IPS-11a (cell line): ENCODE measurements around the gene XPO4.
"Not testable (repeated sequence)": the region's sequence is repeated elsewhere in the genome, so short reads cannot be mapped to it uniquely, and the experiment has no call there.

Experiments
- H3K4me3 ChIP-seq: one replicate; pipeline ENCODE4 v1.5.1; 2013; ENCODE audit warnings: low read depth, low read length, control low read depth

XPO4 gene

GRCh38 chr13:20902438-20903163 is at the start of gene XPO4:
Gene XPO4, minus strand, starts transcription at chr13:20902746. Its CDS starts 8 bp downstream, at chr13:20902738.
- H3K4me3 ChIP-seq = peak within 1 kb of the TSS; percentile 94

GRCh38 chr13:20948001-20948400 is 45.5 kb upstream of the XPO4 start:
- not testable (repeated sequence) for H3K4me3 ChIP-seq

- no peak overlapping the region for H3K4me3 ChIP-seq
Measured at GRCh38 chr13:20945952-20946383, 43.4 kb upstream of the XPO4 start.

GRCh38 chr13:20942938-20943559 is 40.5 kb upstream of the XPO4 start:
- H3K4me3 ChIP-seq = no peak overlapping the region

- H3K4me3 ChIP-seq = not testable (repeated sequence)
Measured at GRCh38 chr13:20940511-20940910, 38.0 kb upstream of the XPO4 start.

GRCh38 chr13:20940083-20940482 is 37.5 kb upstream of the XPO4 start:
- no peak overlapping the region for H3K4me3 ChIP-seq

- no peak overlapping the region for H3K4me3 ChIP-seq
Measured at GRCh38 chr13:20939662-20940061, 37.1 kb upstream of the XPO4 start.

GRCh38 chr13:20938302-20938701 is 35.8 kb upstream of the XPO4 start:
- no peak overlapping the region for H3K4me3 ChIP-seq

- H3K4me3 ChIP-seq = no peak overlapping the region
Measured at GRCh38 chr13:20927596-20928257, 25.2 kb upstream of the XPO4 start.

GRCh38 chr13:20925395-20925790 is 22.8 kb upstream of the XPO4 start:
- H3K4me3 ChIP-seq = not testable (repeated sequence)

- H3K4me3 ChIP-seq = no peak overlapping the region
Measured at GRCh38 chr13:20924758-20925394, 22.3 kb upstream of the XPO4 start.

- H3K4me3 ChIP-seq = no peak overlapping the region
Measured at GRCh38 chr13:20923272-20923671, 20.7 kb upstream of the XPO4 start.

GRCh38 chr13:20921572-20921971 is 19.0 kb upstream of the XPO4 start:
- no peak overlapping the region for H3K4me3 ChIP-seq

GRCh38 chr13:20915676-20916075 is 13.1 kb upstream of the XPO4 start:
- H3K4me3 ChIP-seq = not testable (repeated sequence)

GRCh38 chr13:20911037-20911436 is 8.5 kb upstream of the XPO4 start:
- no peak overlapping the region for H3K4me3 ChIP-seq

GRCh38 chr13:20908714-20909497 is 6.4 kb upstream of the XPO4 start:
- H3K4me3 ChIP-seq = no peak overlapping the region

GRCh38 chr13:20904908-20905307 is 2.4 kb upstream of the XPO4 start:
- no peak overlapping the region for H3K4me3 ChIP-seq

- H3K4me3 ChIP-seq = peak overlapping the region; percentile 94
Measured at GRCh38 chr13:20903164-20903475, 574 bp upstream of the XPO4 start.

- H3K4me3 ChIP-seq = peak overlapping the region; percentile 94
Measured at GRCh38 chr13:20901668-20902437, 693 bp downstream of the XPO4 start.

GRCh38 chr13:20894245-20894644 is 8.3 kb downstream of the XPO4 start:
- no peak overlapping the region for H3K4me3 ChIP-seq
